ENCODE data around the gene MAGI2.

DNA sequence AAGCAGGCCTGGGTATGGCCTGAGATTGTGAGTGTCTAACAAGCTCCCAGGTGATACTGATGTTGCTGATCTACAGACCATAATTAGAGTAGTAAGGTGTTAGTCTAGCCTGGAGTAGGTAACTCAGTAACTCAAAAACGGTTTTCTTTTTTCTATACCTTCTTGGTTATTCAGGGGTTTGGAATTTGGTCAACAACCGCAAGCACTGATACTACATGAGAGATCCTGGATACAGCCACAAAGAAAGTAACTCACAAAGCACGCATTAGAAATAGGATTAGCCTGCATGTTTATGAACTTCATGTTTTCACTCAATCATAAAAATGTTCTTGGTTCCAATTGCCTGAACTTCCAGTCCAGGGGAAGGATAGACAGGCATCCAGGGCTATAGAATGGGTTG lies 803.5 kb downstream of the MAGI2 start:
- TF ChIP-seq, protein P1, sequence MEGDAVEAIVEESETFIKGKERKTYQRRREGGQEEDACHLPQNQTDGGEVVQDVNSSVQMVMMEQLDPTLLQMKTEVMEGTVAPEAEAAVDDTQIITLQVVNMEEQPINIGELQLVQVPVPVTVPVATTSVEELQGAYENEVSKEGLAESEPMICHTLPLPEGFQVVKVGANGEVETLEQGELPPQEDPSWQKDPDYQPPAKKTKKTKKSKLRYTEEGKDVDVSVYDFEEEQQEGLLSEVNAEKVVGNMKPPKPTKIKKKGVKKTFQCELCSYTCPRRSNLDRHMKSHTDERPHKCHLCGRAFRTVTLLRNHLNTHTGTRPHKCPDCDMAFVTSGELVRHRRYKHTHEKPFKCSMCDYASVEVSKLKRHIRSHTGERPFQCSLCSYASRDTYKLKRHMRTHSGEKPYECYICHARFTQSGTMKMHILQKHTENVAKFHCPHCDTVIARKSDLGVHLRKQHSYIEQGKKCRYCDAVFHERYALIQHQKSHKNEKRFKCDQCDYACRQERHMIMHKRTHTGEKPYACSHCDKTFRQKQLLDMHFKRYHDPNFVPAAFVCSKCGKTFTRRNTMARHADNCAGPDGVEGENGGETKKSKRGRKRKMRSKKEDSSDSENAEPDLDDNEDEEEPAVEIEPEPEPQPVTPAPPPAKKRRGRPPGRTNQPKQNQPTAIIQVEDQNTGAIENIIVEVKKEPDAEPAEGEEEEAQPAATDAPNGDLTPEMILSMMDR (IDR thresholded peaks at IDR 0.05), result no peak
- TF ChIP-seq POLR2A (IDR thresholded peaks at IDR 0.05) (no peak), POLR2AphosphoS5 (IDR thresholded peaks at IDR 0.05) (no peak)

All from suprapubic skin (tissue), 4 donors.